ENCODE data around the gene PLEKHG3.

Gene PLEKHG3

GRCh38 chr14:64764641-64765520 lies 60.7 kb downstream of the PLEKHG3 start:
- peak; percentile 48 for DNase-seq (ENCODE audit: low read depth, low spot score)
- H3K36me3 ChIP-seq (ENCODE audit: insufficient read depth, insufficient read length, low read length): no peaks in the 10 kb centered on the region
- peak overlapping the region; percentile 57 for H3K9ac ChIP-seq (ENCODE audit: insufficient read length, low read depth)
- TF ChIP-seq SUZ12 (IDR thresholded peaks at IDR 0.05; ENCODE audit: extremely low read depth, insufficient read depth, insufficient read length): no peak
- no peak for TF ChIP-seq YY1 (IDR thresholded peaks at IDR 0.05; ENCODE audit: insufficient read depth, insufficient read length)
- no peak for TF ChIP-seq ZNF274 (IDR thresholded peaks at IDR 0.05; ENCODE audit: low read depth, low read length)
- H3K27me3 ChIP-seq (ENCODE audit: insufficient read depth, insufficient read length): peaks cover 5% of the 10 kb centered on the region
- H3K4me3 ChIP-seq (ENCODE audit: insufficient read length, low read depth): no peak overlapping the region
- peaks cover 40% of the 10 kb centered on the region for H3K4me1 ChIP-seq (ENCODE audit: insufficient read depth, insufficient read length)
- H3K9me3 ChIP-seq (ENCODE audit: insufficient read depth, low read length): no peaks in the 10 kb centered on the region

GRCh38 chr14:64765740-64766302 lies 61.6 kb downstream of the PLEKHG3 start:
- no peak for TF ChIP-seq SUZ12 (IDR thresholded peaks at IDR 0.05; ENCODE audit: extremely low read depth, insufficient read depth, insufficient read length)
- TF ChIP-seq ZNF274 (IDR thresholded peaks at IDR 0.05; ENCODE audit: low read depth, low read length): no peak
- no peak for TF ChIP-seq YY1 (IDR thresholded peaks at IDR 0.05; ENCODE audit: insufficient read depth, insufficient read length)
- Histone ChIP-seq H3K36me3 (ENCODE audit: insufficient read depth, insufficient read length, low read length) (no peaks in the 10 kb centered on the region), H3K4me3 (ENCODE audit: insufficient read length, low read depth) (no peak overlapping the region), H3K9me3 (ENCODE audit: insufficient read depth, low read length) (no peaks in the 10 kb centered on the region), H3K9ac (ENCODE audit: insufficient read length, low read depth) (no peak overlapping the region), H3K4me1 (ENCODE audit: insufficient read depth, insufficient read length) (peaks cover 40% of the 10 kb centered on the region), H3K27me3 (ENCODE audit: insufficient read depth, insufficient read length) (peaks cover 5% of the 10 kb centered on the region)
- no peak for DNase-seq (ENCODE audit: low read depth, low spot score)

GRCh38 chr14:64766430-64767151 lies 62.4 kb downstream of the PLEKHG3 start:
- Histone ChIP-seq H3K27me3 (ENCODE audit: insufficient read depth, insufficient read length) (peaks cover 5% of the 10 kb centered on the region), H3K4me1 (ENCODE audit: insufficient read depth, insufficient read length) (peaks cover 40% of the 10 kb centered on the region), H3K9me3 (ENCODE audit: insufficient read depth, low read length) (no peaks in the 10 kb centered on the region), H3K4me3 (ENCODE audit: insufficient read length, low read depth) (no peak overlapping the region), H3K36me3 (ENCODE audit: insufficient read depth, insufficient read length, low read length) (no peaks in the 10 kb centered on the region), H3K9ac (ENCODE audit: insufficient read length, low read depth) (peak overlapping the region; percentile 50)
- TF ChIP-seq SUZ12 (IDR thresholded peaks at IDR 0.05; ENCODE audit: extremely low read depth, insufficient read depth, insufficient read length) (no peak), ZNF274 (IDR thresholded peaks at IDR 0.05; ENCODE audit: low read depth, low read length) (no peak), YY1 (IDR thresholded peaks at IDR 0.05; ENCODE audit: insufficient read depth, insufficient read length) (no peak)
- DNase-seq (ENCODE audit: low read depth, low spot score): no peak

DNA sequence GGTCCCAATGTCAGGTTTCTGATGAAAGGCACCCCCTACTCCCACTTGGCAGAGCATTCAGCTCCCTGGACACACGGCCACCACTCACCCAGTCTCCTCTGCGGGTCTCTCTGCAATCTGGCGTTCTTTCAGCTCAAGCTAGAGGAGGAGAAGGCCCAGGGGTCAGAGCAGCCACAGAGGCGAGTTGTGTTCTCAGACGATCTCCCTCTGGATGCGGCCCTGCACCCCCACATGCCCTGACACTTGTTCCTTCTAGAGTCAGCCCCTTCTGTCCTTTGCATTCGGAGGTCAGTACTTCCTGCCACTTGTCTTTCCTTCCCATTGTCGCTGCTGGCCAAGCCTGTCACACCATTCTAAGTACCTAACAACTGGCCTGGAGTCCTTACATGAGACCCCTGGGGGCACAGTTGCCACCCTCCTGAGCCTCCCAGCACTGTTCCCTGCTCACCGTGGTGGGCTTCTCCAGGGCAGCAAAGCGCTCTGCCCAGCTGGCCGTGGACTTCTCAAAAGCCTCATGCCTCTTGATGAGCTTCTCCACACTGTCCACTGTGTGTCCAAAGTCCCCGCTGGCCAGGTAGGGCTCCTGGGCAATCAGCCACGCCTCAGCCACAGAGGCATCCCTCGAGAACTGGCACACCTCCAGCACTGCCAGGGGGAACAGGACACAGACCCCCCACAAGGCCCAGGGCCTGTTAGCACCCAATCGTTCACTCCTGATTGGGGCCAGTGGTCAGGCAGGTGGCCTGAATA lies 63.2 kb downstream of the PLEKHG3 start:
- peak overlapping the region; percentile 50 for H3K9ac ChIP-seq (ENCODE audit: insufficient read length, low read depth)
- H3K36me3 ChIP-seq (ENCODE audit: insufficient read depth, insufficient read length, low read length): no peaks in the 10 kb centered on the region
- H3K4me1 ChIP-seq (ENCODE audit: insufficient read depth, insufficient read length): peaks cover 35% of the 10 kb centered on the region
- H3K27me3 ChIP-seq (ENCODE audit: insufficient read depth, insufficient read length): peaks cover 5% of the 10 kb centered on the region
- no peak for TF ChIP-seq SUZ12 (IDR thresholded peaks at IDR 0.05; ENCODE audit: extremely low read depth, insufficient read depth, insufficient read length)
- TF ChIP-seq ZNF274 (IDR thresholded peaks at IDR 0.05; ENCODE audit: low read depth, low read length): no peak
- TF ChIP-seq YY1 (IDR thresholded peaks at IDR 0.05; ENCODE audit: insufficient read depth, insufficient read length): no peak
- peaks cover 4% of the 10 kb centered on the region; the same call in 1 of the 2 replicates for H3K9me3 ChIP-seq (ENCODE audit: insufficient read depth, low read length)
- no peak overlapping the region for H3K4me3 ChIP-seq (ENCODE audit: insufficient read length, low read depth)
- no peak for DNase-seq (ENCODE audit: low read depth, low spot score)

GRCh38 chr14:64768401-64769095 lies 64.3 kb downstream of the PLEKHG3 start:
- peaks cover 15% of the 10 kb centered on the region for H3K9me3 ChIP-seq (ENCODE audit: insufficient read depth, low read length)
- TF ChIP-seq SUZ12 (IDR thresholded peaks at IDR 0.05; ENCODE audit: extremely low read depth, insufficient read depth, insufficient read length): no peak
- no peak for TF ChIP-seq ZNF274 (IDR thresholded peaks at IDR 0.05; ENCODE audit: low read depth, low read length)
- no peak for TF ChIP-seq YY1 (IDR thresholded peaks at IDR 0.05; ENCODE audit: insufficient read depth, insufficient read length)
- peaks cover 28% of the 10 kb centered on the region for H3K4me1 ChIP-seq (ENCODE audit: insufficient read depth, insufficient read length)
- H3K9ac ChIP-seq (ENCODE audit: insufficient read length, low read depth): no peak overlapping the region
- H3K27me3 ChIP-seq (ENCODE audit: insufficient read depth, insufficient read length): peaks cover 5% of the 10 kb centered on the region
- H3K4me3 ChIP-seq (ENCODE audit: insufficient read length, low read depth): no peak overlapping the region
- H3K36me3 ChIP-seq (ENCODE audit: insufficient read depth, insufficient read length, low read length): no peaks in the 10 kb centered on the region
- DNase-seq (ENCODE audit: low read depth, low spot score): no peak
